Sigmoid colon (tissue), 7 donors: ENCODE results near the gene LCE3C. TPM values are rescaled to one million over a fixed set of nuclear protein-coding genes. Genes with fewer than 3 reads are reported as not detected.

Experiments used
- DNase-seq: peaks from one replicate; pipeline ENCODE4 v3.0.0-alpha.2; 2019
- H3K27ac ChIP-seq, 4 donors: fragments of 200-600 bp; sonication (generic); one replicate each; pipeline ENCODE4 v1.5.1; 2016 to 2019; ENCODE audit warnings: mild to moderate bottlenecking in 1 of 4
- H3K27me3 ChIP-seq, 3 donors: fragments of 200-600 bp; sonication (generic); one replicate each; pipeline ENCODE4 v1.5.1; 2019; ENCODE audit warnings: mild to moderate bottlenecking in 1 of 3
- H3K36me3 ChIP-seq, 4 donors: fragments of 200-600 bp; sonication (generic); one replicate each; pipeline ENCODE4 v1.5.1; 2016 to 2019
- H3K4me1 ChIP-seq, 4 donors: fragments of 200-600 bp; sonication (generic); one replicate each; pipeline ENCODE4 v1.5.1; 2017 to 2019
- H3K4me3 ChIP-seq, 4 donors: fragments of 200-600 bp; sonication (generic); one replicate each; pipeline ENCODE4 v1.5.1; 2017 to 2019; ENCODE audit warnings: mild to moderate bottlenecking in 2 of 4, moderate library complexity in 1 of 4
- H3K9me3 ChIP-seq, 4 donors: fragments of 200-600 bp in 3 of 4; sonication (generic) in 3 of 4; one replicate each; pipeline versions ENCODE4 v1.5.1 to v1.6.1; 2013 to 2019
- CTCF ChIP-seq, 4 experiments: fragments of 450-650 bp in 3 of 4; fragments of 200-600 bp in 1 of 4; IDR thresholded peaks; one replicate each; pipeline ENCODE4 v1.5.1; 2016 to 2019; ENCODE audit warnings: antibody characterized with exemption in 4 of 4, mild to moderate bottlenecking in 3 of 4, moderate library complexity in 2 of 4
- EP300 ChIP-seq, 4 donors: sonication (generic); formaldehyde crosslinking; IDR thresholded peaks; one replicate each; pipeline ENCODE4 v1.6.1; 2017; ENCODE audit warnings: antibody characterized with exemption in 4 of 4
- POLR2A ChIP-seq, 2 donors: fragments of 450-650 bp; IDR thresholded peaks; one replicate each; pipeline ENCODE4 v1.6.1; 2016; ENCODE audit warnings: antibody characterized with exemption in 2 of 2, mild to moderate bottlenecking in 2 of 2, moderate library complexity in 2 of 2
- POLR2AphosphoS5 ChIP-seq, 4 donors: sonication (generic); formaldehyde crosslinking; IDR thresholded peaks; one replicate each; pipeline ENCODE4 v1.6.1; 2017; ENCODE audit warnings: antibody characterized with exemption in 4 of 4
- WGBS, 2 donors: extraction: QIAGEN DNeasy Blood & Tissue Kit; methylation state at CpG; one replicate each; pipeline ENCODE4 v1.1.7; 2013; 5-methylcytosine and 5-hydroxymethylcytosine counted together
- intact Hi-C: fragments of 100-400 bp; cut with DNase I; formaldehyde crosslinking; loops from one replicate; pipeline ENCODE4 v1.15.1; 2023
- polyA plus RNA-seq, 3 donors: library from polyadenylated mRNA; stranded (reverse); fragments of 200-250 nt; gene quantifications; one replicate each; pipeline ENCODE4 v1.2.3, GENCODE V29; 2013
- total RNA-seq, 4 donors: library from RNA; depleted of rRNA; stranded (reverse); fragments of >200 nt; gene quantifications; one replicate each; pipeline ENCODE4 v1.1.0, GENCODE V29; 2016
- donor health status: healthy with polysubstance abuse.
- donor health status: Bipolar disorder and iron deficiency.
- donor health status: healthy.

LCE3C gene
- total and polyA plus RNA-seq, 7 donors, result not detected

DNA sequence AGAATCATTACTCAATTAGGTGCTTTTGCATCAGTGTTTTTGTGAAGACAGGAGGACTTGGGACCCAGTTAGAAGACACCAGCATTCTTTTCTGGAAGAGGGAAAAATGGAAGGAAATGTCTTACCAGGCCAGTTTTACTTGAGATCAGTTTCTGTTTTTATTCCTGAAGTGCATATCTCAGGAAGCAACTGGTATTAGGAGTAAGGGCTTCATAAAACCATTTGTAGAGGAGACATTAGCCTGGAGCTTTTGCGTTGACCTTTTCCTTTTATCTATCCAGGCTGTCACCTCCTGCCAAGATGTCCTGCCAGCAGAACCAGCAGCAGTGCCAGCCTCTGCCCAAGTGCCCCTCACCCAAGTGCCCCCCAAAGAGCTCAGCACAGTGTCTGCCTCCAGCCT is 13.5 kb downstream of the LCE3C start, which contains the start of gene LCE3B:
LCE3B (plus strand) TSS at position 301 of the 400 bp plus-strand sequence; CDS start at position 301, 0 bp downstream.
- Histone ChIP-seq H3K4me1 (no peaks in the 10 kb centered on the region), H3K36me3 (no peaks in the 10 kb centered on the region), H3K27me3 (no peaks in the 10 kb centered on the region), H3K4me3 (no peak within 1 kb of the TSS), H3K27ac (no peak within 1 kb of the TSS), H3K9me3 (peaks cover 0 to 5% (median 4%) of the 10 kb centered on the region in 4 donors)
- no peak for TF ChIP-seq POLR2A (IDR thresholded peaks at IDR 0.05)
- TF ChIP-seq EP300 (IDR thresholded peaks at IDR 0.05), result no peak
- no peak for TF ChIP-seq CTCF (IDR thresholded peaks at IDR 0.05)
- TF ChIP-seq POLR2AphosphoS5 (IDR thresholded peaks at IDR 0.05), result no peak
- 85 to 89% methylated on average over 1 of the region's 1 CpG for WGBS, 2 donors
- intact Hi-C loops, result no loop called here
- DNase-seq, result no peak

DNA sequence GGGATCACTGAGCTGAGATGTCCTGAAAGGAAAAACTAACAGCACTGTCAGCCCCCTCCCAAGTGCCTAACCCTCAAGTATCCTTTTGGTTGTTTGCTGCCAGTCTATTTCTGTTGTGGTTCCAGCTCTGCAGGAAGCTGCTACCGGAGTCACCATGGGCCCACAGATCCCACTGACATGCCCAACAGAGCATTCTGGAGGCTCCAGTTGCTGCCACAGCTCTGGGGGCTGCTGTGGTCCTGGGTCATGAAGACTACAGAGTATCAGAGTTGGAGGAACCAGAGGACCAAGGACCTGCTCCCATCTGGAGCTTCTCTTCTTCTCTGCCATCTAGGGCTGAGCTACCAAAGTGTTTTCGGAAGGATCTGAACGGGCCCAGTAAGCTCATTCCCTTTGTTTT is 22.0 kb downstream of the LCE3C start:
- WGBS, 2 donors, result 54 to 77% methylated on average over 3 of the region's 3 CpGs
- H3K4me1 ChIP-seq, result no peaks in the 10 kb centered on the region
- intact Hi-C loops, result loop anchor here (5.0 kb wide), 1 partner anchor 40 kb away; the partner anchor contains the start of gene LCE3D

GRCh38 chr1:152622803-152623202 is 22.8 kb downstream of the LCE3C start, which contains the start of gene LCE3A:
Gene LCE3A (minus strand): TSS chr1:152623103. CDS start chr1:152623103, 0 bp downstream.
- intact Hi-C loops, result loop anchor here (5.0 kb wide), 1 partner anchor 41 kb away; the partner anchor contains the start of gene LCE3D
- 47 to 62% methylated on average over 10 of the region's 10 CpGs for WGBS, 2 donors
- no peaks in the 10 kb centered on the region for H3K36me3 ChIP-seq
- no peaks in the 10 kb centered on the region for H3K4me1 ChIP-seq
- H3K9me3 ChIP-seq, result peaks cover 0 to 11% (median 7%) of the 10 kb centered on the region in 4 donors
- no peak within 1 kb of the TSS for H3K27ac ChIP-seq
- TF ChIP-seq CTCF (IDR thresholded peaks at IDR 0.05) (no peak), POLR2AphosphoS5 (IDR thresholded peaks at IDR 0.05) (no peak), EP300 (IDR thresholded peaks at IDR 0.05) (no peak), POLR2A (IDR thresholded peaks at IDR 0.05) (no peak)
- DNase-seq, result no peak
- H3K27me3 ChIP-seq, result peaks cover 0 to 6% (median 0%) of the 10 kb centered on the region in 3 donors
- H3K4me3 ChIP-seq, result no peak within 1 kb of the TSS

More for the DNA sequence above, 22.0 kb downstream of the LCE3C start:
- Histone ChIP-seq H3K27me3 (peaks cover 0 to 6% (median 0%) of the 10 kb centered on the region in 3 donors), H3K4me3 (no peak overlapping the region), H3K27ac (no peak overlapping the region), H3K36me3 (no peaks in the 10 kb centered on the region), H3K9me3 (peaks cover 0 to 15% (median 9%) of the 10 kb centered on the region in 4 donors)
- no peak for TF ChIP-seq POLR2A (IDR thresholded peaks at IDR 0.05)
- TF ChIP-seq POLR2AphosphoS5 (IDR thresholded peaks at IDR 0.05), result no peak
- no peak for TF ChIP-seq CTCF (IDR thresholded peaks at IDR 0.05)
- no peak for TF ChIP-seq EP300 (IDR thresholded peaks at IDR 0.05)
- no peak for DNase-seq

DNA sequence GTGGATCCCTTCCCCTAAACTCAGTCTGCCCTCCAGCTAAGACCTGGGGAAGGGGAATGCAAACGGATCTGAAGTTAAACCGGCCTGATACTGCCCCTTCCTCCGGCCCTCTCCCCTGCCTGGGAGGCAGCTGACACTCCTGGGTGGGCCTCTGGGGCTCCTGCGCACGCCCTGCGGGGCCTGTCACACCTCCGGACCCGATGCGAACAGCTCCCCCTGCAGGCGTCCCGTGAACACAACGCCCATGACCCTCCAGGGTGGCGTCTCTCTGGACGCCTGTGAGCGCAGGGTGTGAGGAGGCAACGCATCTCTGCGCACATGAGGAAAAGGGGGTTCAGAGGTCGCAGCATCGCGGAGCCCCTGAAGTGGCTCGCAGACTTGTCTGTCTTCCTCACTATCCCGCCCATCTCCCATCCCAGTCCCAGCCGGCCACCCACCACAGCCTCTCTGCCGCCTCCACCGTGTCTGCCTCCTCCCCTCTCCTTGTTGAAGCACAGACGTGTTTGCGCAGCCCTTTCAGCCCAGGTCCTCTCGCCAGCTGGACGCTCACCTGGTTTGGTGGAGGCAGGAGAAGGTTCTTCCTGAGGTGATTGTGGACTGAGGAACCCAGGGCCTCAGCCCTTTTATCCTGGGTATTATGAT is 23.3 kb downstream of the LCE3C start:
- 20 to 25% methylated on average over 29 of the region's 29 CpGs for WGBS, 2 donors
- intact Hi-C loops, result loop anchor here (5.0 kb wide), 1 partner anchor 41 kb away; the partner anchor contains the start of gene LCE3D

More for the DNA sequence above, 23.3 kb downstream of the LCE3C start:
- no peaks in the 10 kb centered on the region for H3K36me3 ChIP-seq
- no peak for DNase-seq
- no peaks in the 10 kb centered on the region for H3K4me1 ChIP-seq
- H3K9me3 ChIP-seq, result peaks cover 0 to 10% (median 5%) of the 10 kb centered on the region in 4 donors
- H3K27me3 ChIP-seq, result peaks cover 0 to 6% (median 0%) of the 10 kb centered on the region in 3 donors
- no peak overlapping the region for H3K27ac ChIP-seq
- TF ChIP-seq POLR2AphosphoS5 (IDR thresholded peaks at IDR 0.05) (no peak), EP300 (IDR thresholded peaks at IDR 0.05) (no peak), POLR2A (IDR thresholded peaks at IDR 0.05) (no peak), CTCF (IDR thresholded peaks at IDR 0.05) (no peak)
- no peak overlapping the region for H3K4me3 ChIP-seq
